HG02763 (cell line): Measurements from ENCODE around the gene EMSY.
"Not testable (repeated sequence)": the region's sequence is repeated elsewhere in the genome, so short reads cannot be mapped to it uniquely, and the experiment has no call there.

Experiments
- ATAC-seq: cut with Tn5 transposase; IDR thresholded peaks from one replicate; pipeline ENCODE4 v1.9.1; 2021; ENCODE audit warnings: mild to moderate bottlenecking, moderate library complexity; ENCODE audit not compliant: unreplicated experiment

The EMSY gene

GRCh38 chr11:76568139-76568538 lies 123.3 kb downstream of the EMSY start:
- ATAC-seq, result no peak

DNA sequence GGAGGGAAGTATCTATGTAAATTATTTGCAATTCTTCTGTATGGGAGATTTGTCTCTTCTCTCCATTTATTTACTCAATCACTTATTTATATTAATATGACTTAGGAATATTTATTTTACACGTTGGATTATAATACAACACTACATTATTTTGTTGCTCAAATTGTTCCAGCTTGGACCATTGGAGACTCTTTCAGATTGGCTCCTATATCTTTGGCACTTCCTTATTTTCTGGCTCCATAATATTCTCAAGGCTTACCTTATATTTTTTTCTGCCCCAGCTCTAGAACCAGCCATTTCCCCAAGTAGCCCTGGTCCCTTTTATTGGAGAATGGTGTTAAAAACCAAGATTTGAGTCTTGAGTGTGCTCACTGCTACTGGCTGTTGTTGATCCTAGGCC lies 123.8 kb downstream of the EMSY start:
- ATAC-seq, result no peak

DNA sequence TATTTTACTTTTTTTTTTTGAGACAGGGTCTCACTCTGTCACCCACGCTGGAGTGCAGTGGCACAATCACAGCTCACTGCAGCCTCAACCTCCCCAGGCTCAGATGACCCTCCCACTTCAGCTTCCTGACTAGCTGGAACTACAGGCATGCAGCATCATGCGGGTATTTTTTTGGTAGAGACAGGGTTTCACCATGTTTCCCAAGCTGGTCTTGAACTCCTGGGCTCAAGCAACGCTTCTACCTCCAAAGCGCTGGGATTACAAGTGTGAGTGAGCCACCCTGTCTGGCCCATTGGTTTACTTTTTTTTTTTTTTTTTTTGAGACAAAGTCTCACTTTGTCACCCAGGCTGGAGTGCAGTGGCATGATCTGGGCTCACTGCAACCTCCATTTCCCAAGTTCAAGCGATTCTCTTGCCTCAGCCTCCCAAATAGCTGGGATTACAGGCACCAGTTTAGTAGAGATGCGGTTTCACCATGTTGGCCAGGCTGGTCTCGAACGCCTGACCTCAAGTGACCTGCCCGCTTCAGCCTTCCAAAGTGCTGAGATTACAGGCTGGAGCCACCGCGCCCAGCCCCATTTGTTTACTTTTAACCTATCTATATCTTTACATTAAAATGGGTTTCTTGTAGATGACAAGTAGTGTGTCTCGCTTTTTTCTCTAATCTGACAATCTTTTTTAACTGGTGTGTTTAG lies 127.5 kb downstream of the EMSY start:
- not testable (repeated sequence) for ATAC-seq

DNA sequence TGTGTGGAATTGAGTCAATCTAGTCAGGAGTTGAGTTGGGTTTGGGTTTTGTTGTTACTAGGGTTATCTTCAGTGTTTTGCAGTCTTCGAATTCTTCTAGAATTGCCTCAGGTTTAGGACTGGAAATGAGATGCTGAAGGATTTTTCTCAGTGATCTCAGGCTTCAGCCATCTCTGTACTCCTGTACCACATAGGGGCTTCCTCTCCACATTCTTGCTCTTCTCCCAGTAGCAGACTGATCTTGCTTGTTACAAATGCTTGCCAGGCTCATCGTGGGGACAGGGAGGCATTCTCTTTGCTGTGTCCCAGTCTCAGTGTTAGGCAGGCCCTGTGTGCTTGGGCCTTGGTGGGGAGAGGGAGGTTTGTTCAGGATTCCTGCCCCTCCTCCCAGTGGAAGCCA lies 129.6 kb downstream of the EMSY start:
- ATAC-seq, result no peak

GRCh38 chr11:76574879-76575278 lies 130.1 kb downstream of the EMSY start:
- ATAC-seq, result no peak

GRCh38 chr11:76577226-76577920 lies 132.6 kb downstream of the EMSY start:
- ATAC-seq, result no peak

DNA sequence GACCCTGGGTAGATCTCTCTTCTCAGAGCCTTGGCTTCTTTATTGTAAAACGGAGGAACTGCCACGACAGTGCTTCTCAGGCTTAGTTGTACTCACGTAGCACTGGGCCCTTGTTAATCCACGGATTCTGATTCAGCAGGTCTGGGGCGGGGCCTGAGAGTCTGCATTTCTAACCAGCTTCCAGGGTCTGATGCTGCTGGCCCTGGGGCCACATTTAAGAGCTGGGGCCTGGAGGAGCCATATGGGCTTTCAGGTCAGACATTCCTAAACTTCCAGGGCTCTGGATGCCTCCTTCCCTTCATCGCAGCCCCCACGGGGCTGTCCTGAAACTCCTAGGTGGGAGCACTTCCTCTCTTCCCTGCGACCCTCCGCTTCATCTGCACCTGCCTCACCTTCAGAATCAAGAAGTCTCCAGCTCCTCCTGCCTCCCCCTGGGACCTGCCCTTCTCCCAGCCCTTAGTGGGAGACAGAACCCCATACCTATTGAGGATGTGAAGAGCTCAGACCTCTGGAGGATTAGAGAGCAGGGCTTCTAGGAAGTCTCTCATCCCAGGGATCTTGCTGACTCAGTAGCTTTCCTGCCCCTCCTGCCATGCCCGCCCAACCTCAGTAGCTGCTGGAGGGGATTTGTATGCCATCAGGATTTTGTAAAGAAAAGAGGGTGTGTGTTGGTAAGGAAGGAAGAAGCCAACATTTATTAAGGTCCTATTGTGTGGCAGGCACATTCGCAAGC lies 133.3 kb downstream of the EMSY start:
- ATAC-seq, result no peak

DNA sequence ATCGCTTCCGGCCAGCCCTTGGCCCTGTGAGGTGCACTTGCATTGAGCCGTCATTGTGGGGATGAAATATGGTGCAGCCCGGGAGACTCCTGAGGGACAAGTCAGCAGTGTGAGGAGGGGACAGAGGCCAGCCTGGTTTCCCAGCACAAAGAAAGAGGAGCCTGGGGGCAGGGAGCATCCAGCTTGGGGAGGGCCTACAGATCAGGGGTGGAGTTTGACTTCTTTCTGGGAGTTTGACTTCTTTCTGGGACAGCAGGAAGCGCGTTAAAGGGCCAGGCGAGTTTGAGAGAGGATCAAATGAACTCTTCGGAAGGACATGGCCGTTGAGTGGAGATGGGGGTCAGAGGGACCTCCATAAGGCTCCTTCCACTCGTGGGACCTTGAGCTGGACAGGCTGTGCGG lies 133.8 kb downstream of the EMSY start:
- ATAC-seq, result no peak

GRCh38 chr11:76579056-76579751 lies 134.4 kb downstream of the EMSY start:
- ATAC-seq, result no peak

- no peak for ATAC-seq
Measured at GRCh38 chr11:76579752-76580151, 134.9 kb downstream of the EMSY start.

DNA sequence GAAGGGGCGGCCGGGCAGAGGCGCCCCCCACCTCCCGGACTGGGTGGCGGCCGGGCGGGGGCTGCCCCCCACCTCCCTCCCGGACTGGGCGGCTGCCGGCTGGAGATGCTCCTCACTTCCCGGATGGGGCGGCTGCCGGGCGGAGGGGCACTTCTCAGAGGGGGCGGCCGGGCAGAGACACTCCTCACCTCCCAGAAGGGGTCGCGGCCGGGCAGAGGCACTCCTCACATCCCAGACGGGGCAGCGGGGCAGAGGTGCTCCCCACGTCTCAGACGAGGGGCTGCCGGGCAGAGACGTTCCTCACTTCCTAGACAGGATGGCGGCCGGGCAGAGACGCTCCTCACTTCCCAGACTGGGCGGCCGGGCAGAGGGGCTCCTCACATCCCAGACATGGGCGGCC lies 137.7 kb downstream of the EMSY start:
- not testable (repeated sequence) for ATAC-seq

DNA sequence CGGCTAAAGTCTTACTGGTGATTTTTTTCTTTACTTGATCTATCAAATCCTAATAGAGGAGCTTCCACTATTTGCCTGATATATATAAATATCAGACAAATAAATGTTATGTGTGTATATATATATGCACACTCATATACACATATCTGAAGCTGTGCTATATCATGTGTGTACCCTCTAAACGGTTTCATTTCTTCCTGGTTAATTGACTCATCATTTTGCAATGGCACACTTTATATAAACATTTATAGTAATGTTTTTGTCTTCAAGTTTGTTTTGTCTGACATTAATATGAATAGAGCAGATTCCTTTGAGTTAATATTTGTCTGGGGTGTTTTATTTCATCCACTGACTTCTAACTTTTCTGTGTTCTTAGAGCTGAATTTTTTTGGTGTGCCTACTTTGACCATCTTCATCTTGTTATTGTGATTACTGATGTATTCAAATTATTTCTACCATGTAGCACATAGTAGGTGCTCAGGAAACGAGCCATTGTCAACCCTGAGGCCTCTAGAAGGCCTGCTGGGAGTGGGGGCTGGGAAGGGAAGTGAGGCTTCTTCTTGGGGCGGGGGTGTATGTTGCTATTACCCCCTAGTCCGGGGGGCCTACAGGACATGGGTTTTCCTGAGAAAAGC lies 143.1 kb downstream of the EMSY start:
- no peak for ATAC-seq

GRCh38 chr11:76588455-76589325 lies 143.9 kb downstream of the EMSY start:
- ATAC-seq, result no peak

GRCh38 chr11:76589477-76589876 lies 144.7 kb downstream of the EMSY start:
- no peak for ATAC-seq

DNA sequence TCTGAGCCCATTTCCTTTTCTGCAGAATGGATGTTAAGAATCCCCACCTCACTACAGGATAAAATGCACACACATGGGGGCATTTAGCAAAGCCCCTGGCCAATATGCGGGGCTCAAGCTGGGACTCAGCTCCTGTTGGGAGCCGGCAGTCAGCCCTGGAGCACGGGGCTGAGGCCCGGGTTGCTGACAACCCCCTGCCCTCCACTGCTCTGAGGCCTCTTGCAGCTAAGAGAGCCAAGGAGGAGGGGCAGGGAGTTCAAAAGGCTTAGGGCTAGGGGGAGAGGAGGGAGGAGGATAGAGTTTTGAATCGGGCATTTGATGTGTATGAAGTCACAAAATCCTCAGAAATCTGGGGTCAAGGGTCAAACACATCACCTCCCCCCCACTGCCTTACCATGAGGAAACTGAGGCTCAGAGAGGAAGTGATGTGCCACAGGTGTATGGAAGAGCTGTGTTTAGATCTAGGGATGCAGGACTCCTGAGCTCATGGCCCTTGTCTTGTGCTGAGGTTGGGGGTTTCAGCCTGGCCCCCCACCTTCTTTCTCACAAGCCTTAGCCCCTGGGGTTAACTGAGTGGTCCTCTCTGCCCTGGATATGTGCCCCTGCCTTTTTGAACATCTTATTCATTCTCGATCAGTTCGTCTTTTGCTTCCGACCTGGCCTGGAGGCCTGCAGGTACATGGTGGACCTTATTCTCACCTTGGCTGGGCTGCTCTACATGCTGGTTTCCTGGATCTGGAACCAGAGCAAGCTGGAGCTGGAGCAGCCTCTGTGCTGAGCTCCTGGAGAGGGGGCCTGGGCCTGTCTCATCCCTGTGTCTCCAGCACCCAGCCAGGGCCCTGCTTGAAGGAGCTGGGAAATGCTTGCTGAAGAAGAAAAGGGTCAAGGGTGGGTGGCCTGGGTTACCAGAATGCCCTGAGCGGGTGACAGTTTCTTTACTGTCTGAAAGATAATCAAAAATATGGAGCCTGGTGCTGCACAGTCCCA lies 145.4 kb downstream of the EMSY start:
- no peak for ATAC-seq

- ATAC-seq, result no peak
Measured at GRCh38 chr11:76591416-76591815, 146.6 kb downstream of the EMSY start.

DNA sequence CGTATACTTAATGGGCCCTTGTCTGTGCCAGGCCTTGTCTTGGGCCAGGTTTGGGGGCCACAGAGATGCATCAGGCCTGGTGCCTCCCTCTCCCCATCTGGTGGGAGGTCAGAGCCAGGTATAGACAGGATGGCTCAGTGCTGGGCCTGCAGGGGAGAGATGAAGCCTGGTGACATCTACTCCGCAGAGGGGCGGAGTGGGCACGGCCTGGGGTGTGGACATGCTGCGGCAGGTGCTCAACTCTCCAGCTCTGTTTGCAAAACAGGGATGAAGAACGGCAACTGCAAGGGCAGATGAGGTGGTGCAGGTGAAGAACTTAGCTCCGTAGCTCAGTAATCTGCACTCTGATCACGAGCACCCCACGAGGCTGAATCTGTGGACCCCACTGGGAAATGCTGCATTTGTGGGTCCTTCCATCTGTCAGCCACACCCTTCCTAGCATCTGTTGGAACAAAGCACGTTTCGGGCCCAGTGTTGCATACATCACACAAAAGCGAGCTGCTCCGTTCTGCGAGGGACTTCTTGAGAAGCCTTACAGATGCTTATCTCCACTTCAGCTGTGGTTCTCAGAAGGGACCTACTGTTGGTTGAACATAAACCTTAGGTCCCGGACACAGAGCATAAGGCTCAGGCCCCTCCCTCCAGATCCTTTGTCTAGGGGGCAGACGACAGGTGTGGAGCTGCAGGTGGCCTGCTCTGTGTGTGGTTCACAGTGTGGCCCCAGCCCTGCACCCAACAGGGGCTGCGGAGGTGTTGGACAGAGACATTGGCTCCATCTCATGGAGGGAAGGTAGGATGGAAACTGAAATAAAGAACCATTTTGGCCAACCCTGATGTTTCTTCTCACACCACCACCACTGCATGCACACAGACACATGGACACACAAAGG lies 147.5 kb downstream of the EMSY start:
- ATAC-seq, result no peak

DNA sequence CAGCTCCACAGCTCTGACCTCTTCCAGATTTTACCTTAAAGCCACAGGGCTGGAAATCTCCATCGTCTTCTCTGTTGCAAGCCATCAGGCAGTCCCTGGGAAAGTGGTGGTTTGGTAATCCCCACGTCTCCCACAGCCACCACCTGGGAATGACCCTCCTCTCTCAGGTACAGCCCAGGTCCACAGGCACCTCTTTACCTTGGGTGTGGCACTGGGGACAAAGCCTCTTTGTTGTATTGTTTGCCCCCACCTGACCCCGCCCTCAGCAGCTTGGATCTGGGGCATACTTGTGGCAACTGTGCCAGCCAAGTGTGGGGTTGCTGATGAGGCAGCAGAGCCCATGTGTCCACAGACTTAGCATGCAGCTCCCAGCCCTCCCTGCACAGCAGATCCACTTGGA lies 148.1 kb downstream of the EMSY start:
- ATAC-seq, result no peak
